Right lobe of liver (tissue), 4 donors: ENCODE data around the gene SIRT1.
A peak's percentile ranks its signal among the peaks of the same experiment; 100 is the strongest.

Experiments
- CTCF ChIP-seq, 4 donors: fragments of 200-600 bp in 3 of 4; fragments of 450-650 bp in 1 of 4; IDR thresholded peaks; one replicate each; pipeline versions ENCODE4 v1.5.1 to v1.8.0; 2016 to 2022; ENCODE audit warnings: antibody characterized with exemption in 4 of 4, mild to moderate bottlenecking in 2 of 4
- POLR2A ChIP-seq: fragments of 450-650 bp; IDR thresholded peaks from one replicate; pipeline ENCODE4 v1.6.1; 2017; ENCODE audit warnings: antibody characterized with exemption, mild to moderate bottlenecking
- donor health status: DM: no; HTN: no; CAD: no.
- donor health status: DM: no; HTN: no; CAD: no.
- donor health status: DM: no; HTN: yes; CAD: no.

- peak; percentile 66 for TF ChIP-seq POLR2A
- no peak for TF ChIP-seq CTCF (IDR thresholded peaks at IDR 0.05)
Observed at GRCh38 chr10:67849331-67850011, 35.0 kb upstream of the SIRT1 start.
